H1 (cell line): Measurements from ENCODE around the gene MBTPS2. TPM values are rescaled to one million over a fixed set of nuclear protein-coding genes. Genes with fewer than 3 reads are reported as not detected.

Experiments
- CTCF ChIA-PET: fragments of 300-600 bp; sonication (Branson Sonifier 250); formaldehyde crosslinking; loops from one replicate; lab custom pipeline; 2021; ENCODE audit not compliant: partially characterized antibody; lab: Charles Lee
- POLR2A ChIA-PET: fragments of 300-600 bp; sonication (Branson Sonifier 250); formaldehyde crosslinking; loops from one replicate; lab custom pipeline; 2021; ENCODE audit warnings: inconsistent platforms; ENCODE audit not compliant: partially characterized antibody; lab: Charles Lee
- DNase-seq, 2 experiments: peaks; one replicate each; pipeline versions ENCODE4 v3.0.0 to v3.0.0-alpha.2; 2010 to 2022; ENCODE audit warnings: low spot score in 2 of 2, low read depth in 1 of 2, mixed read lengths in 1 of 2
- FAIRE-seq: peaks from 2 replicates; lab custom pipeline; 2011; peaks lifted over from hg19 to GRCh38; lab: Jason Lieb, UNC
- H2AFZ ChIP-seq: 2 replicates; pipeline ENCODE4 v1.8.1; 2012; ENCODE audit warnings: low read length, inconsistent platforms
- H2AK5ac ChIP-seq: 2 replicates; pipeline ENCODE4 v1.6.1; 2013; ENCODE audit warnings: low read depth, low read length
- H2BK120ac ChIP-seq: replicated peaks from 2 replicates; pipeline ENCODE3; 2013; ENCODE audit warnings: low read depth, low read length, inconsistent platforms
- H2BK12ac ChIP-seq: 2 replicates; pipeline ENCODE4 v1.6.1; 2013; ENCODE audit warnings: low read depth, low read length
- H2BK15ac ChIP-seq: 2 replicates; pipeline ENCODE4 v1.6.1; 2013; ENCODE audit warnings: low read length
- H2BK20ac ChIP-seq: 2 replicates; pipeline ENCODE4 v1.6.1; 2013; ENCODE audit warnings: low read length
- H2BK5ac ChIP-seq: 2 replicates; pipeline ENCODE4 v1.6.1; 2013; ENCODE audit warnings: low read depth, low read length
- H3K14ac ChIP-seq: 2 replicates; pipeline ENCODE4 v1.6.1; 2013; ENCODE audit warnings: inconsistent platforms; ENCODE audit not compliant: insufficient read length
- H3K18ac ChIP-seq: 2 replicates; pipeline ENCODE4 v1.6.1; 2013; ENCODE audit warnings: low read length; ENCODE audit errors: extremely low read depth
- H3K23ac ChIP-seq: 2 replicates; pipeline ENCODE4 v1.6.1; 2013; ENCODE audit warnings: inconsistent platforms; ENCODE audit not compliant: insufficient read length
- H3K23me2 ChIP-seq: 2 replicates; pipeline ENCODE4 v1.6.1; 2013; ENCODE audit warnings: low read depth, low read length
- H3K27ac ChIP-seq: 2 replicates; pipeline ENCODE4 v1.6.1; 2011; ENCODE audit warnings: low read depth, low read length, inconsistent platforms
- H3K27me3 ChIP-seq, 4 experiments: replicated peaks in 1 of 4; 1 replicate in 1 of 4; 2 replicates in 3 of 4; pipeline versions ENCODE4 v1.6.1 to v1.8.1; 2011 to 2013; ENCODE audit warnings: low read length in 3 of 4, mild to moderate bottlenecking in 3 of 4, inconsistent platforms in 2 of 4, mixed read lengths in 2 of 4, moderate library complexity in 1 of 4; ENCODE audit not compliant: control insufficient read depth in 3 of 4, insufficient read depth in 3 of 4; ENCODE audit errors: extremely low read depth in 1 of 4
- H3K36me3 ChIP-seq, 4 experiments: 2 replicates each; pipeline versions ENCODE4 v1.6.1 to v1.8.1; 2011 to 2013; ENCODE audit warnings: mild to moderate bottlenecking in 4 of 4, low read length in 3 of 4, moderate library complexity in 2 of 4, control low read depth in 1 of 4, inconsistent platforms in 1 of 4; ENCODE audit not compliant: insufficient read depth in 4 of 4, control insufficient read depth in 2 of 4
- H3K4ac ChIP-seq: replicated peaks from 2 replicates; pipeline ENCODE3; 2013; ENCODE audit warnings: low read length, low read depth, mixed read lengths, inconsistent platforms; ENCODE audit not compliant: insufficient read length
- H3K4me1 ChIP-seq, 4 experiments: replicated peaks in 1 of 4; 1 replicate in 1 of 4; 2 replicates in 3 of 4; pipeline versions ENCODE4 v1.6.1 to v1.8.1; 2011 to 2013; ENCODE audit warnings: low read length in 3 of 4, inconsistent platforms in 2 of 4, mixed read lengths in 1 of 4; ENCODE audit not compliant: insufficient read depth in 4 of 4, control insufficient read depth in 3 of 4
- H3K4me2 ChIP-seq, 2 experiments: 2 replicates each; pipeline versions ENCODE4 v1.6.1 to v1.8.1; 2011 to 2013; ENCODE audit warnings: low read depth in 2 of 2, low read length in 2 of 2, control low read depth in 1 of 2, inconsistent platforms in 1 of 2, mild to moderate bottlenecking in 1 of 2; ENCODE audit not compliant: insufficient read depth in 1 of 2
- H3K4me3 ChIP-seq, 4 experiments: fragments of 200-600, 300-600 bp in 1 of 4; sonication (generic), shearing (Covaris generic), sonication (Bioruptor Twin) in 1 of 4; 2 replicates each; pipeline versions ENCODE4 v1.5.1 to v1.8.1; 2011 to 2016; ENCODE audit warnings: low read length in 4 of 4, low read depth in 3 of 4, control low read depth in 2 of 4, inconsistent platforms in 2 of 4, mild to moderate bottlenecking in 2 of 4, mixed read lengths in 1 of 4, moderate library complexity in 1 of 4; ENCODE audit not compliant: insufficient read depth in 2 of 4; ENCODE audit errors: extremely low read depth in 1 of 4
- H3K56ac ChIP-seq: replicated peaks from 2 replicates; pipeline ENCODE3; 2013; ENCODE audit warnings: low read depth, mild to moderate bottlenecking, mixed read lengths, low read length, inconsistent platforms; ENCODE audit not compliant: insufficient read length
- H3K79me1 ChIP-seq: 2 replicates; pipeline ENCODE4 v1.6.1; 2013; ENCODE audit warnings: low read depth, low read length, control low read depth
- H3K79me2 ChIP-seq, 2 experiments: 2 replicates each; pipeline versions ENCODE4 v1.6.1 to v1.8.1; 2012 to 2013; ENCODE audit warnings: low read length in 2 of 2, mild to moderate bottlenecking in 2 of 2, inconsistent platforms in 1 of 2; ENCODE audit not compliant: insufficient read depth in 2 of 2, control insufficient read depth in 1 of 2
- H3K9ac ChIP-seq, 4 experiments: replicated peaks in 1 of 4; 1 replicate in 1 of 4; 2 replicates in 3 of 4; pipeline versions ENCODE4 v1.6.1 to v1.8.1; 2011 to 2013; ENCODE audit warnings: low read depth in 3 of 4, low read length in 3 of 4, control low read depth in 2 of 4, mild to moderate bottlenecking in 2 of 4, moderate library complexity in 2 of 4, inconsistent platforms in 1 of 4; ENCODE audit errors: extremely low read depth in 1 of 4
- H3K9me3 ChIP-seq, 2 experiments: 2 replicates each; pipeline versions ENCODE4 v1.6.1 to v1.8.1; 2012 to 2013; ENCODE audit warnings: mild to moderate bottlenecking in 2 of 2, moderate library complexity in 2 of 2, control low read depth in 1 of 2, inconsistent platforms in 1 of 2, low read depth in 1 of 2, low read length in 1 of 2, mixed read lengths in 1 of 2; ENCODE audit not compliant: insufficient read depth in 2 of 2
- H4K20me1 ChIP-seq, 2 experiments: replicated peaks in 1 of 2; 2 replicates each; pipeline versions ENCODE3 to v1.8.1; 2011 to 2013; ENCODE audit warnings: inconsistent platforms in 2 of 2, low read length in 2 of 2, mild to moderate bottlenecking in 1 of 2; ENCODE audit not compliant: insufficient read depth in 2 of 2, control insufficient read depth in 1 of 2
- H4K5ac ChIP-seq: 2 replicates; pipeline ENCODE4 v1.6.1; 2013; ENCODE audit warnings: low read length, low read depth, mixed read lengths, inconsistent platforms; ENCODE audit not compliant: insufficient read length
- H4K8ac ChIP-seq: 2 replicates; pipeline ENCODE4 v1.8.0; 2013; ENCODE audit warnings: mild to moderate bottlenecking, moderate library complexity, low read length, inconsistent platforms; ENCODE audit not compliant: insufficient read depth; ENCODE audit errors: extremely low read depth
- H4K91ac ChIP-seq: replicated peaks from 2 replicates; pipeline ENCODE3; 2013; ENCODE audit warnings: low read length, mixed read lengths, inconsistent platforms; ENCODE audit not compliant: insufficient read length
- BRCA1 ChIP-seq: IDR thresholded peaks from 2 replicates; pipeline ENCODE4 v1.6.1; 2012; ENCODE audit warnings: low read depth, low read length, improper control_type of control experiment
- CEBPB ChIP-seq: IDR thresholded peaks from 2 replicates; pipeline ENCODE4 v1.6.1; 2012; ENCODE audit warnings: low read depth, low read length
- CHD2 ChIP-seq: IDR thresholded peaks from 2 replicates; pipeline ENCODE4 v1.6.1; 2012; ENCODE audit warnings: low read length, improper control_type of control experiment
- E2F6 ChIP-seq: IDR thresholded peaks from 2 replicates; pipeline ENCODE4 v1.6.1; 2012; ENCODE audit warnings: inconsistent platforms
- EGR1 ChIP-seq: IDR thresholded peaks from 2 replicates; pipeline ENCODE4 v1.6.1; 2011; ENCODE audit warnings: low read depth, low read length, borderline replicate concordance
- KDM1A ChIP-seq: fragments of 200-600, 300-600 bp; sonication (generic); IDR thresholded peaks from 2 replicates; pipeline ENCODE4 v1.7.1; 2016; ENCODE audit warnings: mild to moderate bottlenecking, low read length, borderline replicate concordance
- MAX ChIP-seq: IDR thresholded peaks from 2 replicates; pipeline ENCODE4 v1.6.1; 2012; ENCODE audit warnings: inconsistent platforms
- PHF8 ChIP-seq: fragments of 200-600 bp; sonication (generic); conservative IDR thresholded peaks from 2 replicates; pipeline ENCODE4 v1.7.1; 2012; ENCODE audit warnings: low read depth, mild to moderate bottlenecking, inconsistent platforms, low read length, moderate library complexity
- POLR2A ChIP-seq, 2 experiments: IDR thresholded peaks; 1 replicate in 1 of 2; 2 replicates in 1 of 2; pipeline ENCODE4 v1.6.1; 2011; ENCODE audit warnings: low read depth in 2 of 2, low read length in 2 of 2, mild to moderate bottlenecking in 2 of 2; ENCODE audit errors: control extremely low read depth in 1 of 2
- POLR2AphosphoS5 ChIP-seq: IDR thresholded peaks from 2 replicates; pipeline ENCODE4 v1.6.1; 2011; ENCODE audit warnings: low read depth, low read length
- RBBP5 ChIP-seq: IDR thresholded peaks from 2 replicates; pipeline ENCODE4 v1.7.1; 2012; ENCODE audit warnings: low read depth, mild to moderate bottlenecking, inconsistent platforms, low read length, moderate library complexity, borderline replicate concordance
- RFX5 ChIP-seq: IDR thresholded peaks from 2 replicates; pipeline ENCODE4 v1.6.1; 2011; ENCODE audit warnings: low read depth, low read length, improper control_type of control experiment, borderline replicate concordance
- RXRA ChIP-seq: IDR thresholded peaks from 2 replicates; pipeline ENCODE4 v1.6.1; 2011; ENCODE audit warnings: low read depth, mild to moderate bottlenecking, low read length, moderate library complexity; ENCODE audit not compliant: insufficient read depth
- SP4 ChIP-seq: IDR thresholded peaks from 2 replicates; pipeline ENCODE4 v1.6.1; 2012; ENCODE audit warnings: low read length, inconsistent platforms
- ZNF274 ChIP-seq: IDR thresholded peaks from 2 replicates; pipeline ENCODE4 v1.7.0; 2012; ENCODE audit warnings: low read length, borderline replicate concordance; ENCODE audit errors: extremely low read depth
- WGBS, 2 experiments: shearing (Covaris generic) in 1 of 2; methylation state at CpG; one replicate each; pipeline versions ENCODE4 v1.1.6 to v1.1.7; 2013 to 2015; ENCODE audit warnings: low lambda C conversion rate in 2 of 2, mixed read lengths in 2 of 2, inconsistent platforms in 1 of 2, low coverage in 1 of 2, missing lambda C conversion rate in 1 of 2; ENCODE audit not compliant: insufficient replicate concordance in 2 of 2, insufficient coverage in 1 of 2, insufficient read length in 1 of 2; ENCODE audit errors: extremely low coverage in 1 of 2, missing lambda C conversion rate in 1 of 2; 5-methylcytosine and 5-hydroxymethylcytosine counted together
- polyA plus RNA-seq, 7 experiments: library from polyadenylated mRNA; depleted of rRNA in 3 of 7; stranded (reverse) in 5 of 7; unstranded in 2 of 7; fragments of >200 nt in 5 of 7; fragments of 200-250 nt in 2 of 7; gene quantifications; 1 replicate in 5 of 7; 2 replicates in 1 of 7; 4 replicates in 1 of 7; pipeline versions ENCODE4 v1.2.1 to v1.2.3, GENCODE V29; 2011 to 2013; ENCODE audit warnings: missing spikeins in 2 of 7, mixed read lengths in 2 of 7
- total RNA-seq: library from RNA; stranded (reverse); fragmentation: NEBNext Ultra II Directional; extraction: Animal tissue kit (Norgen Biotek cat#: 25700); gene quantifications from 2 replicates; pipeline ENCODE4 v1.2.1, GENCODE V29; 2021

The MBTPS2 gene
- total and polyA plus RNA-seq, 2 of the 8 experiments (the other 6 are each of a cell fraction or from before 2014, with no cell fraction given) = 4.3 to 7.4 TPM

DNA sequence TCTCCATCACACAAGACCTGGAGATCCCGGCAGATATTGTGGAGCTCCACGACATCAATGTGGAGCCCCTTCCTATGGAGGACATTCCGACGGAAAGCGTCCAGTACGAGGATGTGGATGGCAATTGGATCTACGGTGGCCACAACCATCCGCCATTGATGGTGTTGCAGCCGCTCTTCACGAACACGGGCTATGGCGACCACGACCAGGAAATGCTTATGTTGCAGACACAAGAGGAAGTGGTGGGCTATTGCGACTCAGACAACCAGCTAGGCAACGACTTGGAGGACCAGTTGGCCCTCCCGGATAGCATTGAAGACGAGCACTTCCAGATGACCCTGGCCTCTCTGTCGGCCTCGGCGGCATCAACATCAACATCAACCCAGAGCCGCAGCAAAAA is 17.1 kb downstream of the MBTPS2 start:
- H3K23ac ChIP-seq = no peak overlapping the region
- TF ChIP-seq KDM1A (no peak), RFX5 (no peak), MAX (no peak), EGR1 (no peak), BRCA1 (no peak), POLR2AphosphoS5 (no peak), ZNF274 (no peak), RXRA (no peak), CEBPB (no peak), CHD2 (no peak), POLR2A (IDR thresholded peaks at IDR 0.05; ENCODE audit: control extremely low read depth in 1 of 2, low read depth in 2 of 2, low read length in 2 of 2) (no peak), RBBP5 (no peak), E2F6 (no peak), PHF8 (no peak), SP4 (no peak)

More for the DNA sequence above, 17.1 kb downstream of the MBTPS2 start:
- H4K5ac ChIP-seq = no peak overlapping the region
- no peak overlapping the region for H2BK12ac ChIP-seq
- no peak overlapping the region for H4K8ac ChIP-seq
- peaks cover 0 to 15% (median 0%) of the 10 kb centered on the region in 4 experiments; a peak in 3 of 8 replicates for H3K36me3 ChIP-seq
- H3K56ac ChIP-seq = no peak overlapping the region
- no peaks in the 10 kb centered on the region for H3K79me1 ChIP-seq
- no peaks in the 10 kb centered on the region for H3K27me3 ChIP-seq
- POLR2A ChIA-PET = no interaction called here
- 96% methylated on average over 21 of the region's 21 CpGs; no CpG with 5 or more reads in 1 of the 2 experiments for WGBS, 2 experiments
- no peak overlapping the region for H2BK20ac ChIP-seq
- no peaks in the 10 kb centered on the region for H3K9me3 ChIP-seq
- no peak overlapping the region for H3K14ac ChIP-seq
- H3K4me1 ChIP-seq = no peaks in the 10 kb centered on the region
- FAIRE-seq (no peak), DNase-seq (no peak)
- no peak overlapping the region for H2AFZ ChIP-seq
- no peak overlapping the region for H3K4me3 ChIP-seq
- no peak overlapping the region for H4K91ac ChIP-seq
- H2BK15ac ChIP-seq = no peak overlapping the region
- no peak overlapping the region for H2BK120ac ChIP-seq
- no peak overlapping the region for H2BK5ac ChIP-seq
- no peak overlapping the region for H3K9ac ChIP-seq
- H3K27ac ChIP-seq = no peak overlapping the region
- no peaks in the 10 kb centered on the region for H3K23me2 ChIP-seq
- H3K4ac ChIP-seq = no peak overlapping the region
- H3K79me2 ChIP-seq = no peaks in the 10 kb centered on the region
- no peaks in the 10 kb centered on the region for H4K20me1 ChIP-seq
- H2AK5ac ChIP-seq = no peak overlapping the region
- H3K4me2 ChIP-seq = no peak overlapping the region
- CTCF ChIA-PET = no interaction called here
- no peak overlapping the region for H3K18ac ChIP-seq
